H1 (cell line): ENCODE results near the gene SPOP. TPM values are rescaled to one million over a fixed set of nuclear protein-coding genes. Genes with fewer than 3 reads are reported as not detected.

Source experiments
- CTCF ChIA-PET: fragments of 300-600 bp; sonication (Branson Sonifier 250); formaldehyde crosslinking; loops from one replicate; lab custom pipeline; 2021; ENCODE audit not compliant: partially characterized antibody; lab: Charles Lee
- POLR2A ChIA-PET: fragments of 300-600 bp; sonication (Branson Sonifier 250); formaldehyde crosslinking; loops from one replicate; lab custom pipeline; 2021; ENCODE audit warnings: inconsistent platforms; ENCODE audit not compliant: partially characterized antibody; lab: Charles Lee
- DNase-seq, 2 experiments: peaks; one replicate each; pipeline versions ENCODE4 v3.0.0 to v3.0.0-alpha.2; 2010 to 2022; ENCODE audit warnings: low spot score in 2 of 2, low read depth in 1 of 2, mixed read lengths in 1 of 2
- FAIRE-seq: peaks from 2 replicates; lab custom pipeline; 2011; peaks lifted over from hg19 to GRCh38; lab: Jason Lieb, UNC
- H2AFZ ChIP-seq: 2 replicates; pipeline ENCODE4 v1.8.1; 2012; ENCODE audit warnings: low read length, inconsistent platforms
- H2AK5ac ChIP-seq: 2 replicates; pipeline ENCODE4 v1.6.1; 2013; ENCODE audit warnings: low read depth, low read length
- H2BK120ac ChIP-seq: replicated peaks from 2 replicates; pipeline ENCODE3; 2013; ENCODE audit warnings: low read depth, low read length, inconsistent platforms
- H2BK12ac ChIP-seq: 2 replicates; pipeline ENCODE4 v1.6.1; 2013; ENCODE audit warnings: low read depth, low read length
- H2BK15ac ChIP-seq: 2 replicates; pipeline ENCODE4 v1.6.1; 2013; ENCODE audit warnings: low read length
- H2BK20ac ChIP-seq: 2 replicates; pipeline ENCODE4 v1.6.1; 2013; ENCODE audit warnings: low read length
- H2BK5ac ChIP-seq: 2 replicates; pipeline ENCODE4 v1.6.1; 2013; ENCODE audit warnings: low read depth, low read length
- H3K14ac ChIP-seq: 2 replicates; pipeline ENCODE4 v1.6.1; 2013; ENCODE audit warnings: inconsistent platforms; ENCODE audit not compliant: insufficient read length
- H3K18ac ChIP-seq: 2 replicates; pipeline ENCODE4 v1.6.1; 2013; ENCODE audit warnings: low read length; ENCODE audit errors: extremely low read depth
- H3K23ac ChIP-seq: 2 replicates; pipeline ENCODE4 v1.6.1; 2013; ENCODE audit warnings: inconsistent platforms; ENCODE audit not compliant: insufficient read length
- H3K23me2 ChIP-seq: 2 replicates; pipeline ENCODE4 v1.6.1; 2013; ENCODE audit warnings: low read depth, low read length
- H3K27ac ChIP-seq: 2 replicates; pipeline ENCODE4 v1.6.1; 2011; ENCODE audit warnings: low read depth, low read length, inconsistent platforms
- H3K27me3 ChIP-seq, 4 experiments: replicated peaks in 1 of 4; 1 replicate in 1 of 4; 2 replicates in 3 of 4; pipeline versions ENCODE4 v1.6.1 to v1.8.1; 2011 to 2013; ENCODE audit warnings: low read length in 3 of 4, mild to moderate bottlenecking in 3 of 4, inconsistent platforms in 2 of 4, mixed read lengths in 2 of 4, moderate library complexity in 1 of 4; ENCODE audit not compliant: control insufficient read depth in 3 of 4, insufficient read depth in 3 of 4; ENCODE audit errors: extremely low read depth in 1 of 4
- H3K36me3 ChIP-seq, 4 experiments: 2 replicates each; pipeline versions ENCODE4 v1.6.1 to v1.8.1; 2011 to 2013; ENCODE audit warnings: mild to moderate bottlenecking in 4 of 4, low read length in 3 of 4, moderate library complexity in 2 of 4, control low read depth in 1 of 4, inconsistent platforms in 1 of 4; ENCODE audit not compliant: insufficient read depth in 4 of 4, control insufficient read depth in 2 of 4
- H3K4ac ChIP-seq: replicated peaks from 2 replicates; pipeline ENCODE3; 2013; ENCODE audit warnings: low read length, low read depth, mixed read lengths, inconsistent platforms; ENCODE audit not compliant: insufficient read length
- H3K4me1 ChIP-seq, 4 experiments: replicated peaks in 1 of 4; 1 replicate in 1 of 4; 2 replicates in 3 of 4; pipeline versions ENCODE4 v1.6.1 to v1.8.1; 2011 to 2013; ENCODE audit warnings: low read length in 3 of 4, inconsistent platforms in 2 of 4, mixed read lengths in 1 of 4; ENCODE audit not compliant: insufficient read depth in 4 of 4, control insufficient read depth in 3 of 4
- H3K4me2 ChIP-seq, 2 experiments: 2 replicates each; pipeline versions ENCODE4 v1.6.1 to v1.8.1; 2011 to 2013; ENCODE audit warnings: low read depth in 2 of 2, low read length in 2 of 2, control low read depth in 1 of 2, inconsistent platforms in 1 of 2, mild to moderate bottlenecking in 1 of 2; ENCODE audit not compliant: insufficient read depth in 1 of 2
- H3K4me3 ChIP-seq, 4 experiments: fragments of 200-600, 300-600 bp in 1 of 4; sonication (generic), shearing (Covaris generic), sonication (Bioruptor Twin) in 1 of 4; 2 replicates each; pipeline versions ENCODE4 v1.5.1 to v1.8.1; 2011 to 2016; ENCODE audit warnings: low read length in 4 of 4, low read depth in 3 of 4, control low read depth in 2 of 4, inconsistent platforms in 2 of 4, mild to moderate bottlenecking in 2 of 4, mixed read lengths in 1 of 4, moderate library complexity in 1 of 4; ENCODE audit not compliant: insufficient read depth in 2 of 4; ENCODE audit errors: extremely low read depth in 1 of 4
- H3K56ac ChIP-seq: replicated peaks from 2 replicates; pipeline ENCODE3; 2013; ENCODE audit warnings: low read depth, mild to moderate bottlenecking, mixed read lengths, low read length, inconsistent platforms; ENCODE audit not compliant: insufficient read length
- H3K79me1 ChIP-seq: 2 replicates; pipeline ENCODE4 v1.6.1; 2013; ENCODE audit warnings: low read depth, low read length, control low read depth
- H3K79me2 ChIP-seq, 2 experiments: 2 replicates each; pipeline versions ENCODE4 v1.6.1 to v1.8.1; 2012 to 2013; ENCODE audit warnings: low read length in 2 of 2, mild to moderate bottlenecking in 2 of 2, inconsistent platforms in 1 of 2; ENCODE audit not compliant: insufficient read depth in 2 of 2, control insufficient read depth in 1 of 2
- H3K9ac ChIP-seq, 4 experiments: replicated peaks in 1 of 4; 1 replicate in 1 of 4; 2 replicates in 3 of 4; pipeline versions ENCODE4 v1.6.1 to v1.8.1; 2011 to 2013; ENCODE audit warnings: low read depth in 3 of 4, low read length in 3 of 4, control low read depth in 2 of 4, mild to moderate bottlenecking in 2 of 4, moderate library complexity in 2 of 4, inconsistent platforms in 1 of 4; ENCODE audit errors: extremely low read depth in 1 of 4
- H3K9me3 ChIP-seq, 2 experiments: 2 replicates each; pipeline versions ENCODE4 v1.6.1 to v1.8.1; 2012 to 2013; ENCODE audit warnings: mild to moderate bottlenecking in 2 of 2, moderate library complexity in 2 of 2, control low read depth in 1 of 2, inconsistent platforms in 1 of 2, low read depth in 1 of 2, low read length in 1 of 2, mixed read lengths in 1 of 2; ENCODE audit not compliant: insufficient read depth in 2 of 2
- H4K20me1 ChIP-seq, 2 experiments: replicated peaks in 1 of 2; 2 replicates each; pipeline versions ENCODE3 to v1.8.1; 2011 to 2013; ENCODE audit warnings: inconsistent platforms in 2 of 2, low read length in 2 of 2, mild to moderate bottlenecking in 1 of 2; ENCODE audit not compliant: insufficient read depth in 2 of 2, control insufficient read depth in 1 of 2
- H4K5ac ChIP-seq: 2 replicates; pipeline ENCODE4 v1.6.1; 2013; ENCODE audit warnings: low read length, low read depth, mixed read lengths, inconsistent platforms; ENCODE audit not compliant: insufficient read length
- H4K8ac ChIP-seq: 2 replicates; pipeline ENCODE4 v1.8.0; 2013; ENCODE audit warnings: mild to moderate bottlenecking, moderate library complexity, low read length, inconsistent platforms; ENCODE audit not compliant: insufficient read depth; ENCODE audit errors: extremely low read depth
- H4K91ac ChIP-seq: replicated peaks from 2 replicates; pipeline ENCODE3; 2013; ENCODE audit warnings: low read length, mixed read lengths, inconsistent platforms; ENCODE audit not compliant: insufficient read length
- RAD21 ChIP-seq, 2 experiments: IDR thresholded peaks in 1 of 2; conservative IDR thresholded peaks in 1 of 2; 2 replicates each; pipeline ENCODE4 v1.6.1; 2011; ENCODE audit warnings: low read depth in 2 of 2, low read length in 2 of 2, improper control_type of control experiment in 1 of 2, inconsistent platforms in 1 of 2, mild to moderate bottlenecking in 1 of 2, moderate library complexity in 1 of 2
- USF2 ChIP-seq: IDR thresholded peaks from 2 replicates; pipeline ENCODE4 v1.6.1; 2011; ENCODE audit warnings: low read length, improper control_type of control experiment
- WGBS, 2 experiments: shearing (Covaris generic) in 1 of 2; methylation state at CpG; one replicate each; pipeline versions ENCODE4 v1.1.6 to v1.1.7; 2013 to 2015; ENCODE audit warnings: low lambda C conversion rate in 2 of 2, mixed read lengths in 2 of 2, inconsistent platforms in 1 of 2, low coverage in 1 of 2, missing lambda C conversion rate in 1 of 2; ENCODE audit not compliant: insufficient replicate concordance in 2 of 2, insufficient coverage in 1 of 2, insufficient read length in 1 of 2; ENCODE audit errors: extremely low coverage in 1 of 2, missing lambda C conversion rate in 1 of 2; 5-methylcytosine and 5-hydroxymethylcytosine counted together
- polyA plus RNA-seq, 7 experiments: library from polyadenylated mRNA; depleted of rRNA in 3 of 7; stranded (reverse) in 5 of 7; unstranded in 2 of 7; fragments of >200 nt in 5 of 7; fragments of 200-250 nt in 2 of 7; gene quantifications; 1 replicate in 5 of 7; 2 replicates in 1 of 7; 4 replicates in 1 of 7; pipeline versions ENCODE4 v1.2.1 to v1.2.3, GENCODE V29; 2011 to 2013; ENCODE audit warnings: missing spikeins in 2 of 7, mixed read lengths in 2 of 7
- total RNA-seq: library from RNA; stranded (reverse); fragmentation: NEBNext Ultra II Directional; extraction: Animal tissue kit (Norgen Biotek cat#: 25700); gene quantifications from 2 replicates; pipeline ENCODE4 v1.2.1, GENCODE V29; 2021

The SPOP gene
- total and polyA plus RNA-seq, 2 of the 8 experiments (the other 6 are each of a cell fraction or from before 2014, with no cell fraction given): 13.3 to 25.6 TPM

- Histone ChIP-seq H3K9me3 (no peaks in the 10 kb centered on the region), H2BK15ac (no peak overlapping the region), H3K9ac (no peak overlapping the region), H3K23me2 (no peaks in the 10 kb centered on the region), H2BK5ac (no peak overlapping the region), H3K36me3 (peaks cover 4 to 21% (median 7%) of the 10 kb centered on the region in 4 experiments; a peak in 5 of 8 replicates), H3K23ac (no peak overlapping the region), H4K5ac (no peak overlapping the region), H2BK20ac (no peak overlapping the region), H3K4ac (no peak overlapping the region), H3K56ac (no peak overlapping the region), H3K79me2 (0 out of 4 replicates have a peak, but pooled peaks cover 0 to 10% of the 10 kb centered on the region in 2 experiments), H2BK120ac (no peak overlapping the region), H2BK12ac (no peak overlapping the region), H2AFZ (no peak overlapping the region), H3K14ac (no peak overlapping the region), H3K18ac (no peak overlapping the region), H4K20me1 (peaks cover 2 to 6% of the 10 kb centered on the region in 2 experiments), H4K91ac (no peak overlapping the region), H2AK5ac (no peak overlapping the region), H3K27me3 (no peaks in the 10 kb centered on the region), H4K8ac (no peak overlapping the region), H3K4me1 (peaks cover 0 to 2% (median 0%) of the 10 kb centered on the region in 4 experiments; a peak in 1 of 7 replicates), H3K4me2 (no peak overlapping the region), H3K27ac (no peak overlapping the region), H3K4me3 (no peak overlapping the region), H3K79me1 (no peaks in the 10 kb centered on the region; the same call in 1 of the 2 replicates)
- FAIRE-seq: no peak
- TF ChIP-seq USF2 (no peak), RAD21 (IDR thresholded peaks at IDR 0.05 in 1 of 2, conservative IDR thresholded peaks at IDR 0.05 in 1 of 2; ENCODE audit: low read depth in 2 of 2, low read length in 2 of 2) (no peak)
- no peak for DNase-seq
- 89% methylated on average over 3 of the region's 3 CpGs; no CpG with 5 or more reads in 1 of the 2 experiments for WGBS, 2 experiments
- ChIA-PET POLR2A (no interaction called here), CTCF (interaction anchor here (0.6 to 1.1 kb wide), 3 partner anchors 37 to 83 kb away, joined by 3 to 4 read pairs (median 3); partner anchors contain the start of gene SLC35B1)
Observed at GRCh38 chr17:49624896-49625295, 53.0 kb downstream of the SPOP start.
